ENCODE measurements around the gene OR8H1.

The OR8H1 gene, protein sequence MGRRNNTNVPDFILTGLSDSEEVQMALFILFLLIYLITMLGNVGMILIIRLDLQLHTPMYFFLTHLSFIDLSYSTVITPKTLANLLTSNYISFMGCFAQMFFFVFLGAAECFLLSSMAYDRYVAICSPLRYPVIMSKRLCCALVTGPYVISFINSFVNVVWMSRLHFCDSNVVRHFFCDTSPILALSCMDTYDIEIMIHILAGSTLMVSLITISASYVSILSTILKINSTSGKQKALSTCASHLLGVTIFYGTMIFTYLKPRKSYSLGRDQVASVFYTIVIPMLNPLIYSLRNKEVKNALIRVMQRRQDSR

DNA sequence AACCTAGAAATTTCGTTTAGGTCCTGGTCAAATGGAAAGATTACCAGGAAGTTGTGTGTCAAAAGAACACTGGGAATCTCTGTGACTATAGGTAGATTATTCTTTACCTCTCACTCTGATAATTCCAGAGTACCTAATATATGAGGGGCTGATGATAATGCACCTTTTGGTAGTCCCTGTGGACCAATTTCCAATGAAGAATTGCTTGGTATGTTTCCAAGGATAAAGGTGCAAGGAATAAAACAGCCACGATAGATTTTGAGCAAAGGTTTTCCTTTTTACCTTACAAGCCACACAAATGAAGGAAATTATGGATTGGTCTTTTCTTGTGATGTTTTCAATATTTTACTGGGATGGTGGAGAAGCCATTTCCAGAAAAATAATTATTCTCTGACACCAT lies at the start of gene OR8H1:
TSS of gene OR8H1 (minus strand) at position 101 of the 400 bp plus-strand sequence. CDS start 1,192 bp downstream, outside the sequence.
- Histone ChIP-seq H3K27me3 (ENCODE audit: insufficient read depth, low read length) (no peaks in the 10 kb centered on the region), H3K4me1 (ENCODE audit: insufficient read depth, low read length, severe bottlenecking) (no peaks in the 10 kb centered on the region), H3K9me2 (ENCODE audit: low read depth, low read length) (no peaks in the 10 kb centered on the region), H3K4me2 (ENCODE audit: low read length) (no peak within 1 kb of the TSS), H3K27ac (ENCODE audit: low read depth, low read length, poor library complexity, severe bottlenecking) (no peak within 1 kb of the TSS), H3K79me2 (ENCODE audit: insufficient read depth, low read length) (no peaks in the 10 kb centered on the region), H2AFZ (ENCODE audit: low read length) (no peak within 1 kb of the TSS), H4K20me1 (ENCODE audit: insufficient read depth, low read length) (no peaks in the 10 kb centered on the region), H3K36me3 (ENCODE audit: insufficient read depth, low read length) (no peaks in the 10 kb centered on the region), H3K9ac (ENCODE audit: low read length) (no peak within 1 kb of the TSS), H3K9me3 (ENCODE audit: low read length) (no peaks in the 10 kb centered on the region), H3F3A (ENCODE audit: insufficient read depth, low read length) (no peaks in the 10 kb centered on the region), H3K4me3 (ENCODE audit: low read depth, low read length, poor library complexity, severe bottlenecking) (no peak within 1 kb of the TSS)
- TF ChIP-seq, protein P1, sequence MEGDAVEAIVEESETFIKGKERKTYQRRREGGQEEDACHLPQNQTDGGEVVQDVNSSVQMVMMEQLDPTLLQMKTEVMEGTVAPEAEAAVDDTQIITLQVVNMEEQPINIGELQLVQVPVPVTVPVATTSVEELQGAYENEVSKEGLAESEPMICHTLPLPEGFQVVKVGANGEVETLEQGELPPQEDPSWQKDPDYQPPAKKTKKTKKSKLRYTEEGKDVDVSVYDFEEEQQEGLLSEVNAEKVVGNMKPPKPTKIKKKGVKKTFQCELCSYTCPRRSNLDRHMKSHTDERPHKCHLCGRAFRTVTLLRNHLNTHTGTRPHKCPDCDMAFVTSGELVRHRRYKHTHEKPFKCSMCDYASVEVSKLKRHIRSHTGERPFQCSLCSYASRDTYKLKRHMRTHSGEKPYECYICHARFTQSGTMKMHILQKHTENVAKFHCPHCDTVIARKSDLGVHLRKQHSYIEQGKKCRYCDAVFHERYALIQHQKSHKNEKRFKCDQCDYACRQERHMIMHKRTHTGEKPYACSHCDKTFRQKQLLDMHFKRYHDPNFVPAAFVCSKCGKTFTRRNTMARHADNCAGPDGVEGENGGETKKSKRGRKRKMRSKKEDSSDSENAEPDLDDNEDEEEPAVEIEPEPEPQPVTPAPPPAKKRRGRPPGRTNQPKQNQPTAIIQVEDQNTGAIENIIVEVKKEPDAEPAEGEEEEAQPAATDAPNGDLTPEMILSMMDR (IDR thresholded peaks at IDR 0.05; ENCODE audit: low read length) = no peak

DNA sequence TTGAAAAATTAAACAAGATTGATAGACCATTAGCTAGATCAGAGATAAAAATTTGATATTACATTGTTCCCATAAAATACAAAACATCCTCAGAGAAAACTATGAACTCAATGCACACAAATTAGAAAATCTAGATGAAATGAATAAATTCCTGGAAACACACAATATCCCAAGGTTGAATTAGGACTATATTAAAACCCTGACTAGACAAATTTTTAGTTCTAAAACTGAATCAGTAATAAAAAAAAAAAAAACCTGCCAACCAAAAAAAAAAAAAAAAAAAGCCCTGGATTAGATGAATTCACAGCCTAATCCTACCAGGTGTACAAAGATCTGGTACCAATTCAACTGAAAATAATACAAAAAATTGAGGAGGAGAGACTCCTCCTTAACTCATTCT lies 48.2 kb upstream of the OR8H1 start:
- TF ChIP-seq, protein P1 (IDR thresholded peaks at IDR 0.05; ENCODE audit: low read length) = no peak
- no peak for TF ChIP-seq EZH2 (IDR thresholded peaks at IDR 0.05; ENCODE audit: borderline replicate concordance, low read length)
- H3K9me2 ChIP-seq (ENCODE audit: low read depth, low read length) = no peaks in the 10 kb centered on the region
- no peaks in the 10 kb centered on the region for H3K79me2 ChIP-seq (ENCODE audit: insufficient read depth, low read length)
- no peaks in the 10 kb centered on the region for H3K9me3 ChIP-seq (ENCODE audit: low read length)
- no peaks in the 10 kb centered on the region for H3K27me3 ChIP-seq (ENCODE audit: insufficient read depth, low read length)
- H3K4me3 ChIP-seq (ENCODE audit: low read depth, low read length, poor library complexity, severe bottlenecking) = no peak overlapping the region
- no peaks in the 10 kb centered on the region for H3K4me1 ChIP-seq (ENCODE audit: insufficient read depth, low read length, severe bottlenecking)
- no peaks in the 10 kb centered on the region for H4K20me1 ChIP-seq (ENCODE audit: insufficient read depth, low read length)
- H3K4me2 ChIP-seq (ENCODE audit: low read length) = no peak overlapping the region
- H2AFZ ChIP-seq (ENCODE audit: low read length) = no peak overlapping the region
- no peaks in the 10 kb centered on the region for H3F3A ChIP-seq (ENCODE audit: insufficient read depth, low read length)
- no peak overlapping the region for H3K27ac ChIP-seq (ENCODE audit: low read depth, low read length, poor library complexity, severe bottlenecking)
- no peak overlapping the region for H3K9ac ChIP-seq (ENCODE audit: low read length)
- H3K36me3 ChIP-seq (ENCODE audit: insufficient read depth, low read length) = no peaks in the 10 kb centered on the region

DNA sequence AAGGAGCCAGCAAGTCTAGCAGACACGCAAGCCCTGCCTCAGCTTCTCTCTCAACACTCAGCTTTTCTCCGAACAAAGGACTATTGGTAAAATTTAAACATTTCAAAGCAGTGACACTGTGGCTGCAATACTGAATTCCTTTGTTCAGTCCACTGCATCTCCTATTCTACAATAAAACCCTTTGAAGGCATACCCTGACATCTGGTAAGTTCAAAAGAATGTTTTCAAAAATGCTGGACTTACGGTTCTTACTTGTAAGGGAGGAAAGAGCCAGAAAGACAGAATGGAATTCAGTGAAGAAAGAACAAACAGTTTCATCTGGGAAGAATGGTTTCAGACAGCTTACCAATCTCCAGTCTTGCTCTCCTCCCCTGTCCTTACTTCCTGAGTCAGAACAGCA lies 41.1 kb upstream of the OR8H1 start:
- Histone ChIP-seq H3K4me3 (ENCODE audit: low read depth, low read length, poor library complexity, severe bottlenecking) (no peak overlapping the region), H3F3A (ENCODE audit: insufficient read depth, low read length) (no peaks in the 10 kb centered on the region), H3K4me1 (ENCODE audit: insufficient read depth, low read length, severe bottlenecking) (no peaks in the 10 kb centered on the region), H3K9ac (ENCODE audit: low read length) (no peak overlapping the region), H3K9me2 (ENCODE audit: low read depth, low read length) (no peaks in the 10 kb centered on the region), H3K36me3 (ENCODE audit: insufficient read depth, low read length) (no peaks in the 10 kb centered on the region), H3K27me3 (ENCODE audit: insufficient read depth, low read length) (no peaks in the 10 kb centered on the region), H4K20me1 (ENCODE audit: insufficient read depth, low read length) (no peaks in the 10 kb centered on the region), H3K4me2 (ENCODE audit: low read length) (no peak overlapping the region), H3K79me2 (ENCODE audit: insufficient read depth, low read length) (no peaks in the 10 kb centered on the region), H2AFZ (ENCODE audit: low read length) (no peak overlapping the region), H3K27ac (ENCODE audit: low read depth, low read length, poor library complexity, severe bottlenecking) (no peak overlapping the region), H3K9me3 (ENCODE audit: low read length) (no peaks in the 10 kb centered on the region)
- TF ChIP-seq EZH2 (IDR thresholded peaks at IDR 0.05; ENCODE audit: borderline replicate concordance, low read length) = no peak
- TF ChIP-seq, protein P1 (IDR thresholded peaks at IDR 0.05; ENCODE audit: low read length) = no peak

Data from OCI-LY1 (cell line).